AG09319 (cell line): ENCODE results near the gene CLEC18B.

Source experiments
- DNase-seq: peaks from one replicate; pipeline ENCODE4 v3.0.0-alpha.2; 2010; ENCODE audit warnings: low read depth; ENCODE audit errors: extremely low read depth
- CTCF ChIP-seq: IDR thresholded peaks from 2 replicates; pipeline ENCODE4 v1.5.1; 2011; ENCODE audit warnings: low read depth, mild to moderate bottlenecking, inconsistent platforms, low read length, moderate library complexity

CLEC18B gene

GRCh38 chr16:74462361-74462760 lies 41.1 kb upstream of the CLEC18B start:
- no peak for DNase-seq
- no peak for TF ChIP-seq CTCF

DNA sequence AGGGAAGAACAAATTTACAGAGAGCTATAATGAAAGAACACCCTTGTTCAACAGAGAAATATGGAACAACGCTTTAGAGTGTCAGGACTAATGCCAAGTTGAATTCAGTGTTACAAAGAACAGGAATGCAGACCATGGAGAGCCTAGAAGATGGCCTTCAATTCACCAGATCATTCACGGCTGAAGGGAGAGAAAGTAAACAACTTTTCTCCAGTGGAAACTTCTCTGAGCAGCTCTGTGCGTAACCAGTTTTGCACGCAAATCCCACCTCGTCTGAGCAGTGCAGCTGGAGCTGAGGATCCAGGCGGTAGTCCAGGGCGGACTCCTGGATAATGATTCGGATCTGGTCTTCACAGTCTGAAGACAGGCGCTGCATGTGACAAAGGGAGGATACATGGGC lies 40.5 kb upstream of the CLEC18B start:
- no peak for TF ChIP-seq CTCF
- no peak for DNase-seq

GRCh38 chr16:74460542-74460941 lies 39.3 kb upstream of the CLEC18B start:
- no peak for TF ChIP-seq CTCF
- DNase-seq: no peak

GRCh38 chr16:74456290-74456625 lies 35.0 kb upstream of the CLEC18B start:
- DNase-seq: no peak
- TF ChIP-seq CTCF: no peak

- no peak for DNase-seq
- TF ChIP-seq CTCF: no peak
Observed at GRCh38 chr16:74455619-74456289, 34.5 kb upstream of the CLEC18B start.

DNA sequence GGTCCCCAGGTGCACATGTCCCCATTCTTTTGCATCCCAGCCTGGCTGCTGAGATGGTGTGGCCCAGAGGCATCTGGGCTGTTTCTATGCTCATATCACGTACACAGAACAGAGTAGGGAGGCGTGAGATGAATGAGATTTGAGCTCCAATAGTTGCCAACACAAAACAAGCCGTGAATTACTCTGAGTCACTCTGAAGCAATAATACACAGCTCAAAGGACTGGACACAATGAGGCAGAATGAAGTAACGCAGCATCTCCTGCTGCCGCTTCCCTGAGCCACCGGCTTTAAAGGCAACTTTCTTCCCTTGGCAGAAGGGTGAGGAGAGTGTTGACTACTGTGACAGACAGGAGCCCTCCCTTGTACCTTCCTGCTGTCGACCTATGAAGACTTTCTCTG lies 33.9 kb upstream of the CLEC18B start:
- no peak for TF ChIP-seq CTCF
- DNase-seq: no peak

DNA sequence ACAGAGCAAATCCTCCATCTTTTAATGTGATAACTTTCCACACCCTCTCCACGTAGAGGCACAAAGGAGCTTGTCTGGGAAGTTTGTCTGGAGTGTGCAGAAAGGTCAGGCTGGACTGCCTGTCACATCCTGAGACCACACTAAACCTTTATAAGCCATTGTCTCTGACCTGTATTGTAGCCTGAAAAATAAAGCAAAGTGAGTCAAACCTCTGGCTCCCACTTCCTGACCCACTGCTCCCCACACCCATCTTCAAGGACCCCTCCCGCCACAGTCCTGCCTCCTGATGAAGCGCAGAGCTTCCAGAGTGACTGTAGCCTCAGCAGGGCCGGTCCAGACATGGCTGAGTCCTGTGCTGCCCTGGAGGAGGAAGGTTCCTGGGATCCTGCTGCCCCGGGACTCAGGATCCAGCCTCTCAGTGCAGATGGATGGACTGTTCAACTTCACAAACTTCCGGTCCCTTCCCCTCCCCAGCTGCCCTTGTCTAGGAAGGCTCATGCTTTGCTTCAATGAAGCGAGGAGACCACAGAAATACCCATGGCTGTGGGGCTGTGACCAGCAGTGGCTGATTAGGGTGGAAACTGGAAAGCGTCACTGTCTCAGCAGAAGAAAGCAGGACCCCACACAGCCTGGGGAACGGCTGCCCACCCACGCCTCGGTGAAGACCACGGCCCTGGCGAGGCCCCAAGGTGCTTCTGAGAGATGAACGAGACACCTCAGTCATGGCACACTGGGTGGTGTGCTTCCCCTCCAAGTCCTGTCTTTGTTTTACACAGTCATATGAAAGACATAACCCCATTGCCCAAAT lies 30.9 kb upstream of the CLEC18B start:
- no peak for DNase-seq
- no peak for TF ChIP-seq CTCF
